Tibial nerve (tissue), 4 donors: ENCODE measurements around the gene CALML3. TPM values are rescaled to one million over a fixed set of nuclear protein-coding genes. Genes with fewer than 3 reads are reported as not detected.

Experiments
- DNase-seq, 2 donors: peaks; one replicate each; pipeline ENCODE4 v3.0.0-alpha.2; 2019; ENCODE audit warnings: low spot score in 2 of 2
- H3K27ac ChIP-seq, 4 donors: fragments of 200-600 bp; sonication (generic) in 3 of 4; one replicate each; pipeline ENCODE4 v1.5.1; 2017 to 2019; ENCODE audit warnings: mild to moderate bottlenecking in 1 of 4
- H3K27me3 ChIP-seq, 2 donors: fragments of 200-600 bp; sonication (generic) in 1 of 2; one replicate each; pipeline versions ENCODE4 v1.5.1 to v1.6.0; 2017 to 2019
- H3K36me3 ChIP-seq, 3 donors: fragments of 200-600 bp; sonication (generic); one replicate each; pipeline ENCODE4 v1.5.1; 2018 to 2019
- H3K4me1 ChIP-seq, 4 donors: fragments of 200-600 bp; sonication (generic) in 3 of 4; one replicate each; pipeline ENCODE4 v1.5.1; 2017 to 2019
- H3K4me3 ChIP-seq, 4 donors: fragments of 200-600 bp; sonication (generic) in 3 of 4; one replicate each; pipeline ENCODE4 v1.5.1; 2017 to 2019; ENCODE audit warnings: mild to moderate bottlenecking in 1 of 4, moderate library complexity in 1 of 4
- H3K9me3 ChIP-seq, 4 donors: fragments of 200-600 bp; sonication (generic) in 3 of 4; one replicate each; pipeline ENCODE4 v1.5.1; 2017 to 2019
- CTCF ChIP-seq, 5 experiments: fragments of 200-600 bp in 3 of 5; fragments of 450-650 bp in 2 of 5; sonication (generic) in 3 of 5; IDR thresholded peaks; one replicate each; pipeline ENCODE4 v1.5.1; 2016 to 2019; ENCODE audit warnings: antibody characterized with exemption in 5 of 5, mild to moderate bottlenecking in 3 of 5, moderate library complexity in 2 of 5
- EP300 ChIP-seq, 2 donors: sonication (generic); formaldehyde crosslinking; IDR thresholded peaks; one replicate each; pipeline ENCODE4 v1.6.1; 2017; ENCODE audit warnings: antibody characterized with exemption in 2 of 2, mild to moderate bottlenecking in 1 of 2
- POLR2A ChIP-seq, 2 donors: fragments of 450-650 bp; IDR thresholded peaks; one replicate each; pipeline ENCODE4 v1.6.1; 2017; ENCODE audit warnings: antibody characterized with exemption in 2 of 2, mild to moderate bottlenecking in 2 of 2, moderate library complexity in 2 of 2
- WGBS, 2 donors: methylation state at CpG; one replicate each; pipeline ENCODE4 v1.1.5; 2018; 5-methylcytosine and 5-hydroxymethylcytosine counted together
- total RNA-seq, 4 donors: library from RNA; depleted of rRNA; stranded (reverse); fragments of >200 nt; gene quantifications; one replicate each; pipeline ENCODE4 v1.1.0, GENCODE V29; 2016

CALML3 gene
- total RNA-seq, 4 donors from 2014 or later: not detected

- H3K27ac ChIP-seq: no peak overlapping the region
- no peak for DNase-seq
- WGBS, 2 donors: 93 to 95% methylated on average over 16 of the region's 16 CpGs
These were observed 6.2 kb downstream of the CALML3 start for GRCh38 chr10:5530846-5531557.

GRCh38 chr10:5531558-5532306 lies 7.0 kb downstream of the CALML3 start:
- peaks cover 0 to 24% (median 3%) of the 10 kb centered on the region in 4 donors for H3K4me1 ChIP-seq
- H3K9me3 ChIP-seq: no peaks in the 10 kb centered on the region
- H3K4me3 ChIP-seq: no peak overlapping the region
- H3K36me3 ChIP-seq: no peaks in the 10 kb centered on the region
- H3K27ac ChIP-seq: no peak overlapping the region
- WGBS, 2 donors: 67 to 72% methylated on average over 10 of the region's 10 CpGs
- DNase-seq: no peak
- TF ChIP-seq EP300 (IDR thresholded peaks at IDR 0.05): no peak
- no peak for TF ChIP-seq POLR2A (IDR thresholded peaks at IDR 0.05)
- H3K27me3 ChIP-seq: no peaks in the 10 kb centered on the region

More at GRCh38 chr10:5530846-5531557, 6.2 kb downstream of the CALML3 start:
- Histone ChIP-seq H3K4me3 (no peak overlapping the region), H3K27me3 (no peaks in the 10 kb centered on the region), H3K4me1 (peaks cover 0 to 24% (median 2%) of the 10 kb centered on the region in 4 donors), H3K9me3 (no peaks in the 10 kb centered on the region), H3K36me3 (no peaks in the 10 kb centered on the region)
- no peak for TF ChIP-seq POLR2A (IDR thresholded peaks at IDR 0.05)
- TF ChIP-seq CTCF (IDR thresholded peaks at IDR 0.05): no peak
- no peak for TF ChIP-seq EP300 (IDR thresholded peaks at IDR 0.05)

- H3K27me3 ChIP-seq: no peaks in the 10 kb centered on the region
- TF ChIP-seq POLR2A (IDR thresholded peaks at IDR 0.05) (no peak), CTCF (IDR thresholded peaks at IDR 0.05) (no peak), EP300 (IDR thresholded peaks at IDR 0.05) (no peak)
- WGBS, 2 donors: 92 to 93% methylated on average over 10 of the region's 10 CpGs
- H3K4me1 ChIP-seq: peaks cover 0 to 24% (median 3%) of the 10 kb centered on the region in 4 donors
- H3K9me3 ChIP-seq: no peaks in the 10 kb centered on the region
- DNase-seq: no peak
- no peak overlapping the region for H3K27ac ChIP-seq
- H3K4me3 ChIP-seq: no peak overlapping the region
- H3K36me3 ChIP-seq: no peaks in the 10 kb centered on the region
These were observed 7.5 kb downstream of the CALML3 start for GRCh38 chr10:5532307-5532605.

GRCh38 chr10:5532618-5533097 lies 7.9 kb downstream of the CALML3 start:
- WGBS, 2 donors: 78 to 94% methylated on average over 6 of the region's 6 CpGs
- no peak for DNase-seq
- no peak overlapping the region for H3K27ac ChIP-seq
- H3K36me3 ChIP-seq: no peaks in the 10 kb centered on the region
- H3K4me3 ChIP-seq: no peak overlapping the region
- no peak for TF ChIP-seq CTCF (IDR thresholded peaks at IDR 0.05)
- H3K4me1 ChIP-seq: peaks cover 0 to 24% (median 3%) of the 10 kb centered on the region in 4 donors
- H3K27me3 ChIP-seq: no peaks in the 10 kb centered on the region
- no peaks in the 10 kb centered on the region for H3K9me3 ChIP-seq

- TF ChIP-seq CTCF (IDR thresholded peaks at IDR 0.05): no peak
- TF ChIP-seq EP300 (IDR thresholded peaks at IDR 0.05): no peak
- no peak for TF ChIP-seq POLR2A (IDR thresholded peaks at IDR 0.05)
- WGBS, 2 donors: 89 to 91% methylated on average over 21 of the region's 21 CpGs
- DNase-seq: no peak
- Histone ChIP-seq H3K4me1 (peaks cover 0 to 24% (median 3%) of the 10 kb centered on the region in 4 donors), H3K27ac (no peak overlapping the region), H3K36me3 (no peaks in the 10 kb centered on the region), H3K4me3 (no peak overlapping the region), H3K9me3 (no peaks in the 10 kb centered on the region), H3K27me3 (no peaks in the 10 kb centered on the region)
These were observed 8.5 kb downstream of the CALML3 start for GRCh38 chr10:5533098-5533731.
